HepG2 (cell line): ENCODE data around the gene MYLK. TPM values are rescaled to one million over a fixed set of nuclear protein-coding genes. Genes with fewer than 3 reads are reported as not detected.

Experiments used
- ATAC-seq: fragments of 200-7000 bp; cut with Tn5 transposase; 3 replicates; pipeline ENCODE4 v1.9.1; 2020; ENCODE audit warnings: mild to moderate bottlenecking, moderate library complexity
- BruUV-seq: library from RNA; stranded (reverse); fragments of 400-500 nt; replicated peaks from 2 replicates; lab custom pipeline; 2021; lab: Mats Ljungman, UMichigan
- CTCF ChIA-PET: fragments of 300-600 bp; formaldehyde crosslinking; extraction: SDS; loops from one replicate; lab custom pipeline; 2021; ENCODE audit warnings: low total read pairs, inconsistent platforms, low intra/inter-chr PET ratio; lab: Yijun Ruan, JAX
- POLR2A ChIA-PET: fragments of 350-600 bp; sonication (Branson Sonifier 250); formaldehyde crosslinking; loops from one replicate; lab custom pipeline; 2020; ENCODE audit warnings: antibody characterized with exemption, inconsistent platforms; lab: Yijun Ruan, JAX
- DNase-seq: peaks from one replicate; pipeline ENCODE4 v3.0.0-alpha.2; 2015; ENCODE audit warnings: low spot score
- FAIRE-seq: peaks from 3 replicates; lab custom pipeline; 2011; peaks lifted over from hg19 to GRCh38; lab: Jason Lieb, UNC
- H2AFZ ChIP-seq: one replicate; pipeline ENCODE4 v1.6.1; 2011; ENCODE audit warnings: low read length, inconsistent platforms
- H3K27ac ChIP-seq: fragments of 300-600 bp; 3 replicates; pipeline ENCODE4 v1.8.0; 2011; ENCODE audit warnings: mixed run types, mild to moderate bottlenecking, mixed read lengths, low read length, inconsistent platforms; ENCODE audit not compliant: insufficient read depth; ENCODE audit errors: extremely low read length
- H3K27me3 ChIP-seq, 2 experiments: fragments of 200-600 bp in 1 of 2; 2 replicates in 1 of 2; 3 replicates in 1 of 2; pipeline versions ENCODE4 v1.6.0 to v1.8.0; 2011; ENCODE audit warnings: low read length in 2 of 2, mild to moderate bottlenecking in 2 of 2, moderate library complexity in 2 of 2, inconsistent platforms in 1 of 2; ENCODE audit not compliant: insufficient read depth in 2 of 2, control insufficient read depth in 1 of 2
- H3K36me3 ChIP-seq, 2 experiments: fragments of 200-600 bp in 1 of 2; replicated peaks in 1 of 2; 2 replicates in 1 of 2; 3 replicates in 1 of 2; pipeline versions ENCODE4 v1.5.1 to v1.8.0; 2011; ENCODE audit warnings: low read length in 2 of 2, inconsistent platforms in 1 of 2; ENCODE audit not compliant: insufficient read depth in 2 of 2, control insufficient read depth in 1 of 2
- H3K4me1 ChIP-seq: 2 replicates; pipeline ENCODE4 v1.5.1; 2012; ENCODE audit warnings: low read length, inconsistent platforms; ENCODE audit not compliant: insufficient read depth
- H3K4me2 ChIP-seq: 2 replicates; pipeline ENCODE4 v1.6.0; 2011; ENCODE audit warnings: low read depth, low read length, inconsistent platforms
- H3K4me3 ChIP-seq, 3 experiments: fragments of 200-600 bp in 1 of 3; sonication (generic), shearing (Covaris generic) in 1 of 3; replicated peaks in 1 of 3; 2 replicates each; pipeline ENCODE4 v1.5.1; 2011 to 2016; ENCODE audit warnings: low read length in 3 of 3, inconsistent platforms in 2 of 3, low read depth in 2 of 3, mild to moderate bottlenecking in 2 of 3, control low read depth in 1 of 3, mixed read lengths in 1 of 3; ENCODE audit not compliant: insufficient read depth in 1 of 3
- H3K79me2 ChIP-seq: one replicate; pipeline ENCODE4 v1.6.1; 2011; ENCODE audit warnings: low read length, inconsistent platforms; ENCODE audit not compliant: insufficient read depth
- H3K9ac ChIP-seq: 2 replicates; pipeline ENCODE4 v1.6.0; 2011; ENCODE audit warnings: mild to moderate bottlenecking, low read depth, low read length, inconsistent platforms; ENCODE audit not compliant: insufficient read depth
- H3K9me3 ChIP-seq: 2 replicates; pipeline ENCODE4 v1.5.1; 2012; ENCODE audit warnings: mild to moderate bottlenecking, low read length
- H4K20me1 ChIP-seq: 2 replicates; pipeline ENCODE4 v1.6.0; 2011; ENCODE audit warnings: inconsistent platforms, mild to moderate bottlenecking, low read length, moderate library complexity; ENCODE audit not compliant: insufficient read depth
- FOXC1 ChIP-seq: sonication (generic); formaldehyde crosslinking; IDR thresholded peaks from 2 replicates; pipeline ENCODE4 v1.8.0; 2022; ENCODE audit warnings: mild to moderate bottlenecking, missing genetic modification reagents, borderline replicate concordance
- KDM2A ChIP-seq: sonication (generic); formaldehyde crosslinking; IDR thresholded peaks from 2 replicates; pipeline ENCODE4 v1.4.0; 2020; ENCODE audit warnings: low read depth, missing genetic modification reagents, borderline replicate concordance
- KMT2A ChIP-seq: sonication (generic); formaldehyde crosslinking; IDR thresholded peaks from 2 replicates; pipeline ENCODE4 v1.4.0; 2020; ENCODE audit warnings: missing genetic modification reagents
- MEF2D ChIP-seq: sonication (generic); formaldehyde crosslinking; IDR thresholded peaks from 2 replicates; pipeline ENCODE4 v1.5.1; 2020; ENCODE audit warnings: mild to moderate bottlenecking, missing genetic modification reagents
- NONO ChIP-seq, 2 experiments: fragments of 450-650 bp in 1 of 2; sonication (generic) in 1 of 2; formaldehyde crosslinking in 1 of 2; IDR thresholded peaks in 1 of 2; conservative IDR thresholded peaks in 1 of 2; 2 replicates each; pipeline versions ENCODE4 v1.6.1 to v1.8.0; 2017 to 2022; ENCODE audit warnings: mild to moderate bottlenecking in 1 of 2, missing genetic modification reagents in 1 of 2, moderate library complexity in 1 of 2
- RARA ChIP-seq: IDR thresholded peaks from 2 replicates; pipeline ENCODE4 v1.6.1; 2016; ENCODE audit warnings: missing genetic modification reagents, missing compliant biosample characterization
- SRSF9 ChIP-seq: fragments of 200-400 bp; formaldehyde crosslinking; IDR thresholded peaks from 2 replicates; pipeline ENCODE4 v1.6.1; 2018; ENCODE audit warnings: borderline replicate concordance, mild to moderate bottlenecking, low read depth, low read length; ENCODE audit not compliant: insufficient read depth, poor library complexity, severe bottlenecking
- ZBTB1 ChIP-seq: sonication (generic); formaldehyde crosslinking; IDR thresholded peaks from 2 replicates; pipeline ENCODE4 v1.4.0; 2020; ENCODE audit warnings: missing genetic modification reagents, borderline replicate concordance
- ZFX ChIP-seq: sonication (generic); formaldehyde crosslinking; IDR thresholded peaks from 2 replicates; pipeline ENCODE4 v1.4.0; 2020; ENCODE audit warnings: mild to moderate bottlenecking, low read depth, missing genetic modification reagents, moderate library complexity
- ZNF367 ChIP-seq: sonication (generic); formaldehyde crosslinking; IDR thresholded peaks from 2 replicates; pipeline ENCODE4 v1.4.0; 2020; ENCODE audit warnings: missing genetic modification reagents, borderline replicate concordance
- ZNF446 ChIP-seq: sonication (generic); formaldehyde crosslinking; IDR thresholded peaks from 2 replicates; pipeline ENCODE4 v1.5.0; 2020; ENCODE audit warnings: mild to moderate bottlenecking, missing genetic modification reagents
- ZNF629 ChIP-seq: sonication (generic); formaldehyde crosslinking; conservative IDR thresholded peaks from 2 replicates; pipeline ENCODE4 v1.5.0; 2020; ENCODE audit warnings: missing genetic modification reagents
- ZNF703 ChIP-seq: sonication (generic); formaldehyde crosslinking; IDR thresholded peaks from 2 replicates; pipeline ENCODE4 v1.5.1; 2020; ENCODE audit warnings: missing genetic modification reagents, mild to moderate bottlenecking, moderate library complexity, borderline replicate concordance
- ZNF713 ChIP-seq: sonication (generic); formaldehyde crosslinking; IDR thresholded peaks from 2 replicates; pipeline ENCODE4 v1.4.0; 2020; ENCODE audit warnings: mild to moderate bottlenecking, missing genetic modification reagents
- ZNF816 ChIP-seq: sonication (generic); formaldehyde crosslinking; IDR thresholded peaks from 2 replicates; pipeline ENCODE4 v1.8.0; 2022; ENCODE audit warnings: missing genetic modification reagents, mild to moderate bottlenecking, borderline replicate concordance
- WGBS: methylation state at CpG from one replicate; pipeline ENCODE4 v1.1.6; 2017; ENCODE audit warnings: low lambda C conversion rate; 5-methylcytosine and 5-hydroxymethylcytosine counted together
- in situ Hi-C: cut with HindIII; loops from 2 replicates; pipeline ENCODE4 v1.10.0; 2017; ENCODE audit warnings: low pct_unique_long_range_greater_than_20kb; ENCODE audit not compliant: extremely low pct_ligation_motif_present
- intact Hi-C: fragments of 100-400 bp; cut with micrococcal nuclease; formaldehyde crosslinking; loops from one replicate; pipeline ENCODE4 v1.10.0; 2022; ENCODE audit not compliant: unreplicated experiment
- polyA plus RNA-seq, 8 experiments: library from polyadenylated mRNA; depleted of rRNA in 3 of 8; stranded (reverse) in 7 of 8; unstranded in 1 of 8; fragments of >200 nt; fragmentation: Illumina TruSeq in 4 of 8; extraction: Trizol in 4 of 8; gene quantifications; 2 replicates each; pipeline versions ENCODE4 v1.2.1 to v1.2.3, GENCODE V29; 2011 to 2016; ENCODE audit warnings: low read depth in 4 of 8, missing spikeins in 1 of 8, mixed read lengths in 1 of 8; ENCODE audit not compliant: insufficient read depth in 1 of 8
- total RNA-seq, 5 experiments: library from RNA; depleted of rRNA; stranded (reverse); fragments of >200 nt; fragmentation: Illumina TruSeq; extraction: Trizol; gene quantifications; 2 replicates each; pipeline ENCODE4 v1.2.3, GENCODE V29; 2016; ENCODE audit warnings: low read depth in 1 of 5
- TF ChIP-seq, protein P1 (sequence below): IDR thresholded peaks from 2 replicates; pipeline ENCODE4 v1.6.1; 2016; ENCODE audit warnings: low read depth, borderline replicate concordance
- TF ChIP-seq, protein P2 (sequence below): sonication (generic); formaldehyde crosslinking; IDR thresholded peaks from 2 replicates; pipeline ENCODE4 v1.4.0; 2020; ENCODE audit warnings: missing genetic modification reagents

MYLK gene
- total and polyA plus RNA-seq, 2 of the 13 experiments (the other 11 are each of a cell fraction or from before 2014, with no cell fraction given), result 10.6 to 34.9 TPM

DNA sequence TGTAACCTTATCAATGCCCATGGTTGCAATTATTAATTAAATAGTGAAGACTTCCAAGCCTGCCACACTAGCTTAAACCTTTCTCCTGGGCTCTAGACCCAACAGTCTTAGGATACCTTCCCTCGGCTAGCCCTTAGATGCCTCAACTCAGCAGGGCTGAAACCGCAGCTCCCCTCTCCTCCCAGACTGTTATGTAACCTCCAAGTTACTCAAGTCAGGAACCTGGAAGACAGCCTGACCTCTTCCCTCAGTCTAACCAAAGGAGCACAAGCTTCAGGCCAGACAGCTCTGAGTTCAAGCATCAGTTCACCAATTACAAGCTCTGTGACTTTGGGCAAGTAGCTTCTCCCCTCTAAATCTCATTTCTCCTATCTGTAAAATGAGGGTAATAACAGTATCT lies 228.7 kb downstream of the MYLK start:
- no peak overlapping the region for H3K9ac ChIP-seq
- no peak overlapping the region for H3K4me3 ChIP-seq
- ChIA-PET POLR2A (no interaction called here), CTCF (no interaction called here)
- no peak for DNase-seq
- H2AFZ ChIP-seq, result no peak overlapping the region
- FAIRE-seq, result no peak
- no peaks in the 10 kb centered on the region for H3K9me3 ChIP-seq
- intact Hi-C loops (no loop called here), in situ Hi-C loops (loop anchor here (5.0 kb wide), 1 partner anchor 42 kb away; no protein-coding TSS in a partner anchor)
- BruUV-seq, result no TSS peak
- no peak for TF ChIP-seq KDM2A
- no peak for TF ChIP-seq ZNF446
- no peak for TF ChIP-seq FOXC1 (CRISPR knock-in tag)
- no peak for TF ChIP-seq ZNF816 (CRISPR knock-in tag)
- TF ChIP-seq RARA (CRISPR knock-in tag), result no peak
- TF ChIP-seq, protein P1, sequence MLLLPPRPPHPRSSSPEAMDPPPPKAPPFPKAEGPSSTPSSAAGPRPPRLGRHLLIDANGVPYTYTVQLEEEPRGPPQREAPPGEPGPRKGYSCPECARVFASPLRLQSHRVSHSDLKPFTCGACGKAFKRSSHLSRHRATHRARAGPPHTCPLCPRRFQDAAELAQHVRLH (CRISPR knock-in tag), result no peak
- no peak for TF ChIP-seq MEF2D
- TF ChIP-seq ZNF629 (CRISPR knock-in tag), result no peak
- TF ChIP-seq ZNF713, result no peak
- no peak for TF ChIP-seq NONO (IDR thresholded peaks at IDR 0.05)
- TF ChIP-seq NONO (CRISPR knock-in tag; conservative IDR thresholded peaks at IDR 0.05), result no peak
- no peak for TF ChIP-seq ZNF703 (CRISPR knock-in tag)
- no peak for TF ChIP-seq KMT2A (CRISPR knock-in tag)
- TF ChIP-seq, protein P2, sequence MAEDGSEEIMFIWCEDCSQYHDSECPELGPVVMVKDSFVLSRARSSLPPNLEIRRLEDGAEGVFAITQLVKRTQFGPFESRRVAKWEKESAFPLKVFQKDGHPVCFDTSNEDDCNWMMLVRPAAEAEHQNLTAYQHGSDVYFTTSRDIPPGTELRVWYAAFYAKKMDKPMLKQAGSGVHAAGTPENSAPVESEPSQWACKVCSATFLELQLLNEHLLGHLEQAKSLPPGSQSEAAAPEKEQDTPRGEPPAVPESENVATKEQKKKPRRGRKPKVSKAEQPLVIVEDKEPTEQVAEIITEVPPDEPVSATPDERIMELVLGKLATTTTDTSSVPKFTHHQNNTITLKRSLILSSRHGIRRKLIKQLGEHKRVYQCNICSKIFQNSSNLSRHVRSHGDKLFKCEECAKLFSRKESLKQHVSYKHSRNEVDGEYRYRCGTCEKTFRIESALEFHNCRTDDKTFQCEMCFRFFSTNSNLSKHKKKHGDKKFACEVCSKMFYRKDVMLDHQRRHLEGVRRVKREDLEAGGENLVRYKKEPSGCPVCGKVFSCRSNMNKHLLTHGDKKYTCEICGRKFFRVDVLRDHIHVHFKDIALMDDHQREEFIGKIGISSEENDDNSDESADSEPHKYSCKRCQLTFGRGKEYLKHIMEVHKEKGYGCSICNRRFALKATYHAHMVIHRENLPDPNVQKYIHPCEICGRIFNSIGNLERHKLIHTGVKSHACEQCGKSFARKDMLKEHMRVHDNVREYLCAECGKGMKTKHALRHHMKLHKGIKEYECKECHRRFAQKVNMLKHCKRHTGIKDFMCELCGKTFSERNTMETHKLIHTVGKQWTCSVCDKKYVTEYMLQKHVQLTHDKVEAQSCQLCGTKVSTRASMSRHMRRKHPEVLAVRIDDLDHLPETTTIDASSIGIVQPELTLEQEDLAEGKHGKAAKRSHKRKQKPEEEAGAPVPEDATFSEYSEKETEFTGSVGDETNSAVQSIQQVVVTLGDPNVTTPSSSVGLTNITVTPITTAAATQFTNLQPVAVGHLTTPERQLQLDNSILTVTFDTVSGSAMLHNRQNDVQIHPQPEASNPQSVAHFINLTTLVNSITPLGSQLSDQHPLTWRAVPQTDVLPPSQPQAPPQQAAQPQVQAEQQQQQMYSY (CRISPR knock-in tag), result no peak
- no peak for TF ChIP-seq ZBTB1
- no peak for TF ChIP-seq SRSF9
- TF ChIP-seq ZFX (CRISPR knock-in tag), result no peak
- TF ChIP-seq ZNF367 (CRISPR knock-in tag), result no peak
- no peak overlapping the region for H3K4me2 ChIP-seq
- H4K20me1 ChIP-seq, result no peaks in the 10 kb centered on the region
- ATAC-seq, result no peak
- no peaks in the 10 kb centered on the region for H3K27me3 ChIP-seq
- H3K79me2 ChIP-seq, result no peaks in the 10 kb centered on the region
- peaks cover 21% of the 10 kb centered on the region for H3K4me1 ChIP-seq
- peaks cover 15 to 54% of the 10 kb centered on the region in 2 experiments for H3K36me3 ChIP-seq
- WGBS, result 94% methylated on average over 2 of the region's 2 CpGs
- H3K27ac ChIP-seq, result no peak overlapping the region
